NCI-H187 (cell line): ENCODE results near the gene RPTOR.

Experiments used
- DNase-seq, 2 experiments: peaks; one replicate each; lab custom pipeline; 2025; lab: John Stamatoyannopoulos, UW

Gene RPTOR

GRCh38 chr17:80882323-80882722, 337.7 kb downstream of the RPTOR start:
- no peak for DNase-seq

- DNase-seq = no peak
Measured at GRCh38 chr17:80882926-80883685, 338.5 kb downstream of the RPTOR start.

- no peak for DNase-seq
Measured at GRCh38 chr17:80883831-80884735, 339.4 kb downstream of the RPTOR start.

- no peak for DNase-seq
Measured at GRCh38 chr17:80884811-80885210, 340.2 kb downstream of the RPTOR start.

GRCh38 chr17:80885947-80886582, 341.4 kb downstream of the RPTOR start:
- DNase-seq = no peak

GRCh38 chr17:80886641-80887573, 342.3 kb downstream of the RPTOR start:
- peak; percentile 18 to 39 for DNase-seq

- no peak for DNase-seq
Measured at GRCh38 chr17:80887639-80888175, 343.1 kb downstream of the RPTOR start.

- no peak for DNase-seq
Measured at GRCh38 chr17:80888276-80889160, 343.9 kb downstream of the RPTOR start.

GRCh38 chr17:80889231-80890195, 344.9 kb downstream of the RPTOR start:
- DNase-seq = no peak

- no peak for DNase-seq
Measured at GRCh38 chr17:80890196-80890920, 345.7 kb downstream of the RPTOR start.

- DNase-seq = no peak
Measured at GRCh38 chr17:80890921-80891396, 346.3 kb downstream of the RPTOR start.

GRCh38 chr17:80891397-80892018, 346.9 kb downstream of the RPTOR start:
- no peak for DNase-seq

GRCh38 chr17:80892019-80892855, 347.6 kb downstream of the RPTOR start:
- DNase-seq = no peak

- DNase-seq = no peak
Measured at GRCh38 chr17:80892900-80893603, 348.4 kb downstream of the RPTOR start.

GRCh38 chr17:80893604-80894438, 349.2 kb downstream of the RPTOR start:
- no peak for DNase-seq
